Pancreas (tissue), 10 donors: ENCODE data around the gene CAMKMT. TPM values are rescaled to one million over a fixed set of nuclear protein-coding genes. Genes with fewer than 3 reads are reported as not detected.

Source experiments
- ATAC-seq, 4 donors: fragments of 200-7000 bp; cut with Tn5 transposase; one replicate each; pipeline versions ENCODE4 v1.8.0 to v1.9.1; 2020; ENCODE audit warnings: mild to moderate bottlenecking in 4 of 4, moderate library complexity in 4 of 4
- DNase-seq, 6 donors: peaks; one replicate each; pipeline ENCODE4 v3.0.0-alpha.2; 2020
- FAIRE-seq: peaks from 2 replicates; lab custom pipeline; 2012; peaks lifted over from hg19 to GRCh38; lab: Jason Lieb, UNC
- H3K27ac ChIP-seq, 4 donors: fragments of 200-600 bp; sonication (generic); 1 replicate in 3 of 4; 2 replicates in 1 of 4; pipeline versions ENCODE4 v1.5.0 to v1.8.0; 2020
- H3K27me3 ChIP-seq, 4 donors: fragments of 200-600 bp; one replicate each; pipeline ENCODE4 v1.8.0; 2021
- H3K36me3 ChIP-seq, 3 donors: fragments of 200-600 bp; sonication (generic) in 1 of 3; one replicate each; pipeline versions ENCODE4 v1.5.0 to v1.8.0; 2020 to 2021
- H3K4me1 ChIP-seq, 3 donors: fragments of 200-600 bp; one replicate each; pipeline ENCODE4 v1.8.0; 2021
- H3K4me3 ChIP-seq, 4 donors: fragments of 200-600 bp; sonication (generic) in 2 of 4; one replicate each; pipeline versions ENCODE4 v1.5.0 to v1.8.0; 2020 to 2021
- H3K9me3 ChIP-seq, 4 donors: fragments of 200-600 bp; one replicate each; pipeline ENCODE4 v1.8.0; 2021
- WGBS, 2 donors: extraction: QIAGEN DNeasy Blood & Tissue Kit; methylation state at CpG; one replicate each; pipeline ENCODE4 v1.1.7; 2013; 5-methylcytosine and 5-hydroxymethylcytosine counted together
- intact Hi-C, 3 donors: fragments of 100-400 bp; cut with DNase I; formaldehyde crosslinking; loops; one replicate each; pipeline versions ENCODE4 v1.11.1 to v1.14.2; 2022
- polyA plus RNA-seq, 2 donors: library from polyadenylated mRNA; stranded (reverse); fragments of 200-250 nt; gene quantifications; one replicate each; pipeline ENCODE4 v1.2.3, GENCODE V29; 2013
- total RNA-seq, 6 donors: library from RNA; stranded (reverse); fragmentation: NEBNext Ultra II Directional in 4 of 6; extraction: Animal tissue kit (Norgen Biotek cat#: 25700) in 4 of 6; gene quantifications; one replicate each; pipeline versions ENCODE4 v1.2.1 to v1.2.4, GENCODE V29; 2021 to 2023
- TF ChIP-seq, protein P1 (sequence below), 4 donors: fragments of 200-600 bp; sonication (generic) in 3 of 4; IDR thresholded peaks; one replicate each; pipeline versions ENCODE4 v1.5.0 to v1.8.0; 2021; ENCODE audit warnings: antibody characterized with exemption in 4 of 4
- donor health status: healthy with polysubstance abuse.
- donor health status: DM: no; HTN: no; CAD: no; lungs with moderate emphysema.
- donor health status: DM: no; HTN: no; CAD: no.
- donor health status: control.
- donor health status: control.
- donor health status: Bipolar disorder and iron deficiency.
- donor health status: DM: yes; HTN: yes; CAD: no.
- donor health status: DM: no; HTN: no; CAD: no.
- donor health status: DM: no; HTN: no; CAD: no.
- donor health status: DM: yes; HTN: yes; CAD: no.

Gene CAMKMT
- total and polyA plus RNA-seq, 8 donors: 4.6 to 11.9 (median 8.3) TPM

DNA sequence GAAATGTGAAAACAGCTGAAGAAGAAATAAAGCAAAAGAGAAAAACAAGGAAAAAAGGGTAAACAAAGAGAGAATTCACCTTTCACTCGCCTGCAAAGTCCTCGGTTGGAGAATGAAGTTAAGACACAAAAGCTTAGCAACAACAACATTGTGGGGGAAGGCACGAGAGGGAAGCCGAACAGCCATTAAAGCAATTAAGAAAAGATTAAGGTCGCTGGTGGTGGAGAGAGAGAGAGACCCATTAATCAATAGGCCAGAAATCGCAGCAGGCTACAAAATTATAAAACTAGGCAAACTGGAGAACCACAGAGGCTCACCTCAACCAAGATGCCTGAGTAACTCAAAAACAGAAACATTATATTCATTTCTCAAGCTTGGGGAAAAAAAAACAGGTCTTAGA lies 459.8 kb downstream of the CAMKMT start:
- Histone ChIP-seq H3K36me3 (no peaks in the 10 kb centered on the region), H3K9me3 (no peaks in the 10 kb centered on the region), H3K27me3 (no peaks in the 10 kb centered on the region), H3K4me1 (no peaks in the 10 kb centered on the region), H3K27ac (no peak overlapping the region), H3K4me3 (no peak overlapping the region)
- TF ChIP-seq, protein P1, sequence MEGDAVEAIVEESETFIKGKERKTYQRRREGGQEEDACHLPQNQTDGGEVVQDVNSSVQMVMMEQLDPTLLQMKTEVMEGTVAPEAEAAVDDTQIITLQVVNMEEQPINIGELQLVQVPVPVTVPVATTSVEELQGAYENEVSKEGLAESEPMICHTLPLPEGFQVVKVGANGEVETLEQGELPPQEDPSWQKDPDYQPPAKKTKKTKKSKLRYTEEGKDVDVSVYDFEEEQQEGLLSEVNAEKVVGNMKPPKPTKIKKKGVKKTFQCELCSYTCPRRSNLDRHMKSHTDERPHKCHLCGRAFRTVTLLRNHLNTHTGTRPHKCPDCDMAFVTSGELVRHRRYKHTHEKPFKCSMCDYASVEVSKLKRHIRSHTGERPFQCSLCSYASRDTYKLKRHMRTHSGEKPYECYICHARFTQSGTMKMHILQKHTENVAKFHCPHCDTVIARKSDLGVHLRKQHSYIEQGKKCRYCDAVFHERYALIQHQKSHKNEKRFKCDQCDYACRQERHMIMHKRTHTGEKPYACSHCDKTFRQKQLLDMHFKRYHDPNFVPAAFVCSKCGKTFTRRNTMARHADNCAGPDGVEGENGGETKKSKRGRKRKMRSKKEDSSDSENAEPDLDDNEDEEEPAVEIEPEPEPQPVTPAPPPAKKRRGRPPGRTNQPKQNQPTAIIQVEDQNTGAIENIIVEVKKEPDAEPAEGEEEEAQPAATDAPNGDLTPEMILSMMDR (IDR thresholded peaks at IDR 0.05): no peak
- ATAC-seq: no peak
- no peak for DNase-seq
- intact Hi-C loops: no loop called here
- FAIRE-seq: no peak
- 53 to 58% methylated on average over 6 of the region's 6 CpGs for WGBS, 2 donors

DNA sequence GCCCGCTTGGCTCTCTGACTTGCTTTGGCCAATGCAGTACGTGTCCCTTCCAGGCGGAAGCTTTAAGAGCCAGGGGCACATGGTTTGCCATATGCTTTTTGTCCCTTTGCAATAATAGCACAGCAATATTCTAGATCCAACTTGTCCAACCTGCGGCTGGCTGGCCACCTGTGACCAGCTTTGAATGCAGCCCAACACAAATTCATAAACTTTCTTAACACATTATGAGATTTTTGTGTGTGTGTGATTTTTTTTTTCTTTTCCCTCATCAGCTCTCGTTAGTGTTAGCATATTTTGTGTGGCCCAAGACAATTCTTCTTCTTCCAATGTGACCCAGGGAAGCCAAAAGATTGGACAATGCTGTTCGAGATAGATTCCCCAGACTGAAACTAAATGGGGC lies 460.4 kb downstream of the CAMKMT start:
- no peak for ATAC-seq
- no peaks in the 10 kb centered on the region for H3K36me3 ChIP-seq
- no peaks in the 10 kb centered on the region for H3K27me3 ChIP-seq
- H3K9me3 ChIP-seq: no peaks in the 10 kb centered on the region
- DNase-seq: no peak
- no peak overlapping the region for H3K27ac ChIP-seq
- no peak for FAIRE-seq
- intact Hi-C loops: no loop called here
- TF ChIP-seq, protein P1 (IDR thresholded peaks at IDR 0.05): no peak
- WGBS, 2 donors: 78 to 83% methylated on average over 6 of the region's 6 CpGs
- no peak overlapping the region for H3K4me3 ChIP-seq
- no peaks in the 10 kb centered on the region for H3K4me1 ChIP-seq

Other genes starting within 250 kb of the CAMKMT start
- gene PPM1B, start 193.1 kb upstream of the CAMKMT start, total RNA-seq: 10 to 100 TPM; 17.9 to 28.5 (median 19.7) TPM
- 10 to 100 TPM; 12.0 to 22.8 TPM for gene PPM1B, start 193.1 kb upstream of the CAMKMT start, polyA plus RNA-seq
- gene SLC3A1, start 86.5 kb upstream of the CAMKMT start, total RNA-seq: 100 to 1,000 TPM in 1 of 6 donors, 10 to 100 TPM in 5; 50.5 to 112 (median 80.1) TPM
- 100 to 1,000 TPM in 1 of 2 donors, 10 to 100 TPM in 1; 46.7 to 143 TPM for gene SLC3A1, start 86.5 kb upstream of the CAMKMT start, polyA plus RNA-seq
- 10 to 100 TPM; 11.9 to 32.2 (median 18.5) TPM for gene PREPL, start 453 bp upstream of the CAMKMT start, total RNA-seq
- gene PREPL, start 453 bp upstream of the CAMKMT start, polyA plus RNA-seq: 10 to 100 TPM in 1 of 2 donors, 1 to 10 TPM in 1; 5.5 to 23.5 TPM